Epithelial cell of prostate (primary cell): Measurements from ENCODE around the gene NSUN7.
A peak's percentile ranks its signal among the peaks of the same experiment; 100 is the strongest.
"Not testable (repeated sequence)": the region's sequence is repeated elsewhere in the genome, so short reads cannot be mapped to it uniquely, and the experiment has no call there.

Source experiments
- DNase-seq: peaks from one replicate; pipeline ENCODE4 v3.0.0-alpha.2; 2011; ENCODE audit warnings: low read depth, low spot score
- H3K27ac ChIP-seq: fragments of 450-650 bp; 2 replicates; pipeline ENCODE4 v1.5.1; 2017; ENCODE audit warnings: mild to moderate bottlenecking

NSUN7 gene, protein sequence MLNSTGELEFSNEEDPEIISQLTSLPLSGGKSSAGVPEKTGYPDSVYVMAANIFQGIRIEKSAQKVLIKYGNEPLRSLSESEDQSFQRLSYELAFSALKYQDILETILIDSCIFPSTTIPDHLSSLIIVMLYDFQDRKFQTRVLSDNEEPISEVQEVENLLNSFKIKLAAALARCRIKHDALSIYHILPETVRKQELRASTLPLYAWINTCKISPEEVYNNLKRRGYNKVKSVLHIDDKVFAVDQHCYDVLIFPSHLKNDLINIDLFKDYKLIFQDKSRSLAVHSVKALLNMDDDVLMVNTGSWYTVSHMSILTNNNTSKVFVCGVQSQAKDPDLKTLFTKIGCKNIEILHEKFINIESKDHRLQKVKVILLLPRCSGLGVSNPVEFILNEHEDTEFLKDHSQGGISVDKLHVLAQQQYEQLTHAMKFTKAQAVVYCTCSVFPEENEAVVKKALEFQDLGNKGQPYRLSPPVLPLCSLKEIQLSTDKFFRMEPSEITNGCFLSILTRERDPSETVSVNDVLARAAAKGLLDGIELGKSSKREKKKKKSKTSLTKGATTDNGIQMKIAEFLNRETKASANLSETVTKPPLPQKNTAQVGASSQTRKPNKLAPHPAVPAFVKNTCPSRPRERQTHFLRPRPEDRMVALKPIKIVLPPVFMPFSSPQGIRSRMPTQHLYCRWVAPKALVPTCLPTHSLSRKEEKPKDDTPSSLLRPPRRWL

DNA sequence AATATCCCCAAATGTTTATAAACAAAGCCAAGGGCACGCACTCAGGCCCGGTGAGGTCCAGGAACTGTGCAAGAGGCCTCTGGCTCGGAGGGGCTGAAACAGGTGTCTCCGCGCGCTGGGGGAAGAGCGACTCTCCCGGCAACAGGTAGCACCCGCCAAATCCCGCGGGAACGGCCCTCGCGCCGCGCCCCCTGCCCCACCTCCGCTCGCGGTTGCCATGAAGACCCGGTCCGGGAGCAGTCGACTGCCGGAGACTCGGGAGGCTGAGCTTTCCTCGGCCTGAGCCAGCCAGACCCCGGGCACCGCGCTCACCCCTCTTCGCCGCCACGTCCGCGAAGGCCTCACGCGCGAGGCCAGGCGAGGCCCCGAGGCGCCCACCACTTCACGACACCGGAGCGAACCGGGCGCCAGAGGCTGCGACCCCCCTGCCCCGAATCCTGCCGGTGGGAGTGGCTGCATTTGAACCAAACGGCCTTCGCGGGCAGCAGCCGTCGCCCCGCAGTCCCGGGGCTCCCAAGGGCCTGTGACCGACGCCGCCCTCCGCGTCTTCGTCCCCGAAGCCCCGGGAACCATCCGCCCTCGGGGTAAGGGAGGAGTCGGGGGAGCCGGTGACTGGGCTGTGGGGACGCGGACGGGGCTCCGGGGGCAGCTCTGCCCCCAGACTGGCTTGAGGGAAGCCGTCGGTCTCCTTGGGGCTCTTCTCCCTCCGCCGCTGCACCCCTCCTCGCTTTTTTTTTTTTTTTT lies at the start of gene NSUN7:
TSS of gene NSUN7 (plus strand) at position 239 of the 744 bp plus-strand sequence. CDS start 739 bp downstream, outside the sequence.
- no peak within 1 kb of the TSS for H3K27ac ChIP-seq
- DNase-seq: no peak

- DNase-seq: no peak
- H3K27ac ChIP-seq: no peak overlapping the region
These were observed 47.5 kb upstream of the NSUN7 start for GRCh38 chr4:40702137-40702799.

DNA sequence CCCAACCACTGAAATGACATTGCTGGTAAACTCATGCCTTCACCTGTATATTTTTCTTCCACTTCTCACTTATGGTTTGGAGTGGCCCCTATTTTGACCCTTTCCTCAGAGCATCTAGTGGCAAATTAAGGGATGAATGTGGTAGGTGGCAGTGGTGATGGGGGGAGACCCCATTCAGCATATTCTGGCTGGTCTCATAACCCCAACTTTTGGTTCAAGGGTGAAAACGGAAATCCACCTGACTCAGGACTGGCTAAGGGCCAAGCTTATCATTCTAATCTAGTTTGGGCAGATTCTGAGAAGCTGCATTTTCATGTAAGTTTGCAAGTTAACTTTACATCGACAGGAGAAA lies 47.0 kb upstream of the NSUN7 start:
- no peak overlapping the region for H3K27ac ChIP-seq
- DNase-seq: no peak

GRCh38 chr4:40704073-40704472 lies 45.7 kb upstream of the NSUN7 start:
- no peak for DNase-seq
- H3K27ac ChIP-seq: no peak overlapping the region

DNA sequence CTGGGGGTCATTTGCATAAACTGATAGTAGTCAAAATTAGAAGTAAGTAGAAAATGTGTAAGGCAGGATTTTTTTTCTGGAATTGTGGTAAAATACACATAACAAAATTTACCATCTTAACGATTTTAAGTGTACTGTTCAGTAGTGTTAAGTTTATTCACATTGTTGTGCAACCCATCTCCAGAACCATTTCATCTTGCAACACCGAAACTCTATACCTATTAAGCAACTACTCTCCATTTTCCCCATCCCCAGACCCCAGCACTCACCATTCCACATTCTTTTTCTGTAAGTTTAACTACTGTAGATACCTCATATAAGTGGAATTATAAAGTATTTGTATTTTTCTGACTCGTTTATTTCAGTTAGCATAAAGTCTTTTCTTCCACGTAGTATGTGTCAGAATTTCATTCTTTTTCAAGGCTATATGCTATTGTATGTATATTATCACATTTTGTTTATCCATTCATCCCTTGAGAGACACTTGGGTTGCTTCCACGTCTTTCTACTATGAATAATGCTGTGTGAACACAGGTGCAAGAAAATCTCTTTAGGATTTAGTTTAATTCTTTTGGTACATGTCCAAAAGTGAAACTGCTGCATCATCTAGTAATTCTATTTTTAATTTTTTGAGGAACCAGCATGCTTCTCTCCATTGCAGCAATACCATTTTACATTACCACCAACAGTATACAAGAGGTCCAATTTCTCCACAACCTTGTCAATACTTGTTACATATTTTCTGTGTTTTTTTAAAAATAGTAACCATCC lies 39.1 kb upstream of the NSUN7 start:
- H3K27ac ChIP-seq: no peak overlapping the region
- no peak for DNase-seq

DNA sequence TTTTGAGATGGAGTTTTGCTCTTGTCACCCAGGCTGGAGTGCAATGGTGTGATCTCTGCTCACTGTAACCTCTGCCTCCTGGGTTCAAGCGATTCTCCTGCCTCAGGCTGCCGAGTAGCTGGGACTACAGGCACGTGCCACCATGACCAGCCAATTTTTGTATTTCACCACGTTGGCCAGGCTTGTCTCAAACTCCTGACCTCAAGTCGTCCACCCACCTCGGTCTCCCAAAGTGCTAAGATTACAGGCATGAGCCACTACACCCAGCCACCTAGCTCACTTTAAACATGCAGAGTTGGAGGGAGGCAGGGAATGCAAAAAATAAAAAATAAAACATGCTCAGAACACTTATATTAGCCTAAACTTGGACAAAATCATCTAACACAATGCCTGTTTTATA lies 36.8 kb upstream of the NSUN7 start:
- not testable (repeated sequence) for H3K27ac ChIP-seq, DNase-seq

DNA sequence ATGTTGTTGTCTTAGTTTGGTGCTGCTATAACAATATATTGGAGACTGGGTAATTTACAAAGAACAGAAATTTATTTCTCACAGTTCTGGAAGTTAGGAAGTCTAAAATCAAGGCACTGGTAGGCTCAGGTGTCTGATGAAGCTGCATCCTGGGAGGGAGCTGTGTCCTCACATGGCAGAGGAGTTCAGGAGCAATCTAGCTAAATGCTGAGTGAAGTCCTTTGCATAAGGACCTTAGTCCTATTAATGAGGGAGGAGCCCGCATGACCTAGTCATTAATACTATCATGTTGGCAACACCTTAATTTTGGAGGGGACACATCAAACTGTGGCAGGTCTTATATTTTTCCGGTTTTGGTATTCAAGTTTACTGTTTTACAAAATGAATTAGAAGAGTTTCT lies 36.0 kb upstream of the NSUN7 start:
- H3K27ac ChIP-seq: no peak overlapping the region
- DNase-seq: no peak

DNA sequence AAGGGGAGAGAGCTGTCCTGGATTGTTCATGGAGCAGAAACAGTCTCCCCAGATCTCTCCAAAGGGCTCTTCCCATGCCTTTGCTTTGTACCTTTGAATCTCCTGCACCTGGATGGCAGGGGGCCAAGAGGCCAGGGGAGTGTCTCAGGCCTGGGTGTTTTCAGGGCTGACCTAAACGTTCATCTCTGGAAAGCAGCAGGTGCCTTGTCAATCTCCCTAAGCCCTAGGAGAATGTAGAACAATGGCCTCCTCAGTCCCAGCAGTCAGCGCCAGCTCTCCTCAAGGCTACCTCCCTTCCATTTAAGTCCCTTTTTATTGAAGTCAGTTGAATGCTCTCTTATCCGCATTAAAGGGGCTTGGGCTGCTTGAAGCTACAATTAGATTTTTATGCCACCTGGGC lies 31.2 kb upstream of the NSUN7 start:
- DNase-seq: no peak
- no peak overlapping the region for H3K27ac ChIP-seq

DNA sequence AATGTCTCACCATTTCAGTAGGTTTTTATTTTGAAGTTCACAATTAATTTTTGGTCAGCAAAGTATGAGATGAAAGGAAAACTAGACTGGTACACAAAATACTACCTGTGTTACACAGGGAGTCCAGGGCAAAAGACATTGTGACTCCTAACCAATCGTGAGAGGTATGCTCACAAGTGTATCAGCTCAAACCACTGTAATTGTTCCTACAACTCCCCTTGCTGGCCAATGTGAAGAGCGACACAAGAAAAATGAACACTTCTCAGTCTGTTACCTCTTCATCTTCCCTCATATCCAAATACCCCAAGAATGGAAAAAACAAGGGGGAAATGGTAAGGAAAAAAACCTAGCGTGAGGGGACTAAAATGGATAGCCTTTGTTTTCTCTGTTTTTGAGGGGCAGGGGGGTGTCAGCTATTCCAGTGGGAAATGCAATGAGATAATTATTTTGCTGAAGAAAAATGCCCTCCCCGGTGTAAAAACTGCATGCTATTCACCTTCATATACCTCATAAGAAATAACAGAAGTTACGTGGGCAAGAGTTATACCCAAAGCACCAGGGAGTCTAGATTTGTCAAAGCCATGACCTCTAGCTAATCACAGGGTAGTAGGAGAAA lies 30.6 kb upstream of the NSUN7 start:
- H3K27ac ChIP-seq: no peak overlapping the region
- DNase-seq: peak; percentile 46

DNA sequence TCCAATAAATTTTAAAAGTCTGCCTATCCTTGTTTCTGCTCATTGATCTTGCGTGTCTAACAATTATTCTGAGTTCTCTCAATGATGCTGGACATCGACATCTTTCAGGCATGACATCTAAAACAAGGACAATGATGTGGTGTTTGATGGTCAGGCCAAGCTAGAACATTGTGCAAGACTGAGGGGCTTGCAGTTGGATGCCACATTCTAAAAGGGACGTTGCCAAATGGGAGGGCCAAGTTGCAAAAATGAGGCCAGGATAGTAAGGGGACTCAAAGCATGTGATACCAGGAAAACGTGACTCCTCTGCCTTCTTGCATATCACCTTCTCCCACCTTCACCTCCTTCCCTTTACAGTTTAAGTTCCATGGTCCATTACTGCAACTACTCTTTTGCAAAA lies 29.4 kb upstream of the NSUN7 start:
- no peak overlapping the region for H3K27ac ChIP-seq
- no peak for DNase-seq

- peak overlapping the region; percentile 88 for H3K27ac ChIP-seq
- no peak for DNase-seq
These were observed 28.8 kb upstream of the NSUN7 start for GRCh38 chr4:40720916-40721315.

DNA sequence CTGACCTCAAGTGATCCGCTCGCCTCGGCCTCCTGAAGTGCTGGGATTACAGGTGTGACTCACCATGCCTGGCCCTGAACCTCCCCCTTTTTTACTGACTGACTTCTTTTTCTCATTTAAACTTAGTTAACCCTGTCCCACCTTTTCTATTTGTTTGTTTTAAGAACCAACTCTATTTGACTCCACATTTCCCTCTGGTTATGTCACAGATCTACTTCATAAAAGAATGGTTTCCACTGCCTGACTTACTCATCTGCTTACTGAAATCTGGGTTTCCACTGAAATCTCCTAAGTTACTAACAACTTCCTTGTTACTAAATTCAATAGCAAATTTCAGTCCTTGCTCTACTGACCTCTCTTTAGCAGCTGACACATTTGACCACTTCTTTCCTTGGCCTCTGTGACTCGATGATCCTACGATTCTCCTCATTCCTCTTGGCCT lies 28.0 kb upstream of the NSUN7 start:
- peak overlapping the region; percentile 88 for H3K27ac ChIP-seq
- peak; percentile 56 for DNase-seq

DNA sequence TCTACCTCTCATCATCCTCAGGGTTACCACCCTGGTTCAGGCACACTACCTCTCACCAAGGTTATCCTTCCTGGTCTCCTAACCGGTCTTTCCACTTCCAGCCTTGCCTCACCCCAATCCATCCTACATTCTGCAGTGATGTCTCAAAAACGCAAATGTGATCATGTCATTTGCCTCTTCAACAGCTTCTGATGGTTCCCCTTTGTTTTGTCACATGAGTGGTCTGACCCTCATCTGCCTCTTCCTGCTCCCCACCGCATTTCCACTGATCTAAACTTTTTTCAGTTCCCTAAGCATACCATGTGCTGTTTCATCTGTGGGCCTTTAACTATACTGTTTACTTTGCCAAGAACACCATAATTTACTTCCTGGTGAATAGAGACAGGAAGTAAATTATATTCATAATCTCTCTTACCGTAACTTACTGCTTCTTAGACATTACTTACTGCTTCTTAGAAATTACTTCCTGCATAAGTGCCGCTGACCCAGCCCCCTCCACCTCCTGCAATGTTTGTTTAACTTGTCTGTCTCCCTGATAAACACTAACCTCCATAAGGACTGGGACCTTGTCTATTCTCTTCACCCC lies 27.1 kb upstream of the NSUN7 start:
- DNase-seq: peak; percentile 61
- H3K27ac ChIP-seq: peak overlapping the region; percentile 88

GRCh38 chr4:40723728-40724127 lies 26.0 kb upstream of the NSUN7 start:
- peak overlapping the region; percentile 88 for H3K27ac ChIP-seq

DNA sequence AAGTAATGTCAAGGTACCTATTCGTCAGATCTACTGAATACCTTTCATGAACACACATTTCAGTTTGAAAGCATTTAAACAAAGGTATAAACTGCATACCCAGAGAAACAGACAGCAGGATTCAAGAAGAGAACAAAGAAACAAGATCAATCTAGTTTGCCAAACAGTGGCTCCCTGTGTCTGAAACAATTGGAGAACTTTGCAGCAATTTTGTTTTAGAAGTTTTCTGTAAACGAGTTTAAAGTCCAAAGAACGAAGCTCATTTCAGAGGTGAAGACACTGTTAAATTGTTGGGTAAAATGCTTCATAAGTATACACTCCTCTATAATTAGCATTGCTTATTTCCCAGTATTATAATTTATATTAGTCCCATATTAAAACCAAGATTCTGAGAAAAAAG lies 21.4 kb upstream of the NSUN7 start:
- no peak for DNase-seq
- no peak overlapping the region for H3K27ac ChIP-seq

More at GRCh38 chr4:40723728-40724127, 26.0 kb upstream of the NSUN7 start:
- no peak for DNase-seq

DNA sequence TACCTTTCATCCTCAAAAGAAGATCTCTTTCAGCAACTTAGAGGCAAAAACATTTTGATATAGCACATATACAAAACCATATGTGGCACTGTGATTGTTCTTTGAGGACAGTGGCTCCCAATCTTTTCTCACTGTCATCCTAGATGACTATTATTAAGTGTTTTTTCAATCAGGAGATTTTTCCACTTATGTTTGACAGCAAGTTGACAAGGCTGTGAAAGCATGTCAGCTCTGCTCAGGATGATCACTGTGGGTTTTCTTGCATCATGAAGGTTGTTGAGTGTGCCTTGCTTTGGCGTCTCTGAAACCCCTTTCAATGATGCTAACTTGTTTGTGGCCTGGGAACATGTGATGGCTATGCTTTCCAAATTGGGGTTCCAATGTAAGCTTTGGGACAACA lies 20.2 kb upstream of the NSUN7 start:
- DNase-seq: no peak
- no peak overlapping the region for H3K27ac ChIP-seq

GRCh38 chr4:40730091-40730679 lies 19.6 kb upstream of the NSUN7 start:
- DNase-seq: no peak
- no peak overlapping the region for H3K27ac ChIP-seq

- H3K27ac ChIP-seq: no peak overlapping the region
- DNase-seq: no peak
These were observed 18.4 kb upstream of the NSUN7 start for GRCh38 chr4:40731361-40731760.
